HepG2 (cell line): ENCODE data around the gene CD180. TPM values are rescaled to one million over a fixed set of nuclear protein-coding genes. Genes with fewer than 3 reads are reported as not detected.

ENCODE experiments used
- ATAC-seq: fragments of 200-7000 bp; cut with Tn5 transposase; 3 replicates; pipeline ENCODE4 v1.9.1; 2020; ENCODE audit warnings: mild to moderate bottlenecking, moderate library complexity
- BruUV-seq: library from RNA; stranded (reverse); fragments of 400-500 nt; replicated peaks from 2 replicates; lab custom pipeline; 2021; lab: Mats Ljungman, UMichigan
- CTCF ChIA-PET: fragments of 300-600 bp; formaldehyde crosslinking; extraction: SDS; loops from one replicate; lab custom pipeline; 2021; ENCODE audit warnings: low total read pairs, inconsistent platforms, low intra/inter-chr PET ratio; lab: Yijun Ruan, JAX
- POLR2A ChIA-PET: fragments of 350-600 bp; sonication (Branson Sonifier 250); formaldehyde crosslinking; loops from one replicate; lab custom pipeline; 2020; ENCODE audit warnings: antibody characterized with exemption, inconsistent platforms; lab: Yijun Ruan, JAX
- DNase-seq: peaks from one replicate; pipeline ENCODE4 v3.0.0-alpha.2; 2015; ENCODE audit warnings: low spot score
- FAIRE-seq: peaks from 3 replicates; lab custom pipeline; 2011; peaks lifted over from hg19 to GRCh38; lab: Jason Lieb, UNC
- H2AFZ ChIP-seq: one replicate; pipeline ENCODE4 v1.6.1; 2011; ENCODE audit warnings: low read length, inconsistent platforms
- H3K27ac ChIP-seq: fragments of 300-600 bp; 3 replicates; pipeline ENCODE4 v1.8.0; 2011; ENCODE audit warnings: mixed run types, mild to moderate bottlenecking, mixed read lengths, low read length, inconsistent platforms; ENCODE audit not compliant: insufficient read depth; ENCODE audit errors: extremely low read length
- H3K27me3 ChIP-seq, 2 experiments: fragments of 200-600 bp in 1 of 2; 2 replicates in 1 of 2; 3 replicates in 1 of 2; pipeline versions ENCODE4 v1.6.0 to v1.8.0; 2011; ENCODE audit warnings: low read length in 2 of 2, mild to moderate bottlenecking in 2 of 2, moderate library complexity in 2 of 2, inconsistent platforms in 1 of 2; ENCODE audit not compliant: insufficient read depth in 2 of 2, control insufficient read depth in 1 of 2
- H3K36me3 ChIP-seq, 2 experiments: fragments of 200-600 bp in 1 of 2; replicated peaks in 1 of 2; 2 replicates in 1 of 2; 3 replicates in 1 of 2; pipeline versions ENCODE4 v1.5.1 to v1.8.0; 2011; ENCODE audit warnings: low read length in 2 of 2, inconsistent platforms in 1 of 2; ENCODE audit not compliant: insufficient read depth in 2 of 2, control insufficient read depth in 1 of 2
- H3K4me1 ChIP-seq: 2 replicates; pipeline ENCODE4 v1.5.1; 2012; ENCODE audit warnings: low read length, inconsistent platforms; ENCODE audit not compliant: insufficient read depth
- H3K4me2 ChIP-seq: 2 replicates; pipeline ENCODE4 v1.6.0; 2011; ENCODE audit warnings: low read depth, low read length, inconsistent platforms
- H3K4me3 ChIP-seq, 3 experiments: fragments of 200-600 bp in 1 of 3; sonication (generic), shearing (Covaris generic) in 1 of 3; replicated peaks in 1 of 3; 2 replicates each; pipeline ENCODE4 v1.5.1; 2011 to 2016; ENCODE audit warnings: low read length in 3 of 3, inconsistent platforms in 2 of 3, low read depth in 2 of 3, mild to moderate bottlenecking in 2 of 3, control low read depth in 1 of 3, mixed read lengths in 1 of 3; ENCODE audit not compliant: insufficient read depth in 1 of 3
- H3K79me2 ChIP-seq: one replicate; pipeline ENCODE4 v1.6.1; 2011; ENCODE audit warnings: low read length, inconsistent platforms; ENCODE audit not compliant: insufficient read depth
- H3K9ac ChIP-seq: 2 replicates; pipeline ENCODE4 v1.6.0; 2011; ENCODE audit warnings: mild to moderate bottlenecking, low read depth, low read length, inconsistent platforms; ENCODE audit not compliant: insufficient read depth
- H3K9me3 ChIP-seq: 2 replicates; pipeline ENCODE4 v1.5.1; 2012; ENCODE audit warnings: mild to moderate bottlenecking, low read length
- H4K20me1 ChIP-seq: 2 replicates; pipeline ENCODE4 v1.6.0; 2011; ENCODE audit warnings: inconsistent platforms, mild to moderate bottlenecking, low read length, moderate library complexity; ENCODE audit not compliant: insufficient read depth
- AHR ChIP-seq: IDR thresholded peaks from 2 replicates; pipeline ENCODE4 v1.6.1; 2018; ENCODE audit warnings: missing genetic modification reagents, missing compliant biosample characterization
- GABPA ChIP-seq, 2 experiments: IDR thresholded peaks; 2 replicates each; pipeline ENCODE4 v1.6.1; 2011 to 2016; ENCODE audit warnings: low read depth in 2 of 2, low read length in 1 of 2, missing biosample characterization in 1 of 2, missing genetic modification characterization in 1 of 2
- HHEX ChIP-seq: IDR thresholded peaks from 2 replicates; pipeline ENCODE4 v1.6.1; 2016; ENCODE audit warnings: control low read depth
- HMG20A ChIP-seq: IDR thresholded peaks from 2 replicates; pipeline ENCODE4 v1.6.1; 2016; ENCODE audit warnings: borderline replicate concordance
- HNRNPUL1 ChIP-seq: fragments of 200-400 bp; formaldehyde crosslinking; IDR thresholded peaks from 2 replicates; pipeline ENCODE4 v1.6.1; 2017; ENCODE audit warnings: low read depth, mild to moderate bottlenecking, low read length, moderate library complexity
- SMAD9 ChIP-seq: sonication (generic); formaldehyde crosslinking; IDR thresholded peaks from 2 replicates; pipeline ENCODE4 v1.5.1; 2020; ENCODE audit warnings: mild to moderate bottlenecking, missing genetic modification reagents
- SMARCC2 ChIP-seq: fragments of 450-650 bp; IDR thresholded peaks from 2 replicates; pipeline ENCODE4 v1.6.1; 2017; ENCODE audit warnings: antibody characterized with exemption, mild to moderate bottlenecking
- TOE1 ChIP-seq: sonication (generic); formaldehyde crosslinking; IDR thresholded peaks from 2 replicates; pipeline ENCODE4 v1.4.0; 2020; ENCODE audit warnings: mild to moderate bottlenecking, missing genetic modification reagents
- ZBTB3 ChIP-seq: sonication (generic); formaldehyde crosslinking; IDR thresholded peaks from 2 replicates; pipeline ENCODE4 v1.4.0; 2020; ENCODE audit warnings: low read depth, mild to moderate bottlenecking, moderate library complexity, missing genetic modification reagents, borderline replicate concordance
- ZNF234 ChIP-seq: sonication (generic); formaldehyde crosslinking; conservative IDR thresholded peaks from 2 replicates; pipeline ENCODE4 v1.5.1; 2020; ENCODE audit warnings: mild to moderate bottlenecking, missing genetic modification reagents
- WGBS: methylation state at CpG from one replicate; pipeline ENCODE4 v1.1.6; 2017; ENCODE audit warnings: low lambda C conversion rate; 5-methylcytosine and 5-hydroxymethylcytosine counted together
- in situ Hi-C: cut with HindIII; loops from 2 replicates; pipeline ENCODE4 v1.10.0; 2017; ENCODE audit warnings: low pct_unique_long_range_greater_than_20kb; ENCODE audit not compliant: extremely low pct_ligation_motif_present
- intact Hi-C: fragments of 100-400 bp; cut with micrococcal nuclease; formaldehyde crosslinking; loops from one replicate; pipeline ENCODE4 v1.10.0; 2022; ENCODE audit not compliant: unreplicated experiment
- polyA plus RNA-seq, 8 experiments: library from polyadenylated mRNA; depleted of rRNA in 3 of 8; stranded (reverse) in 7 of 8; unstranded in 1 of 8; fragments of >200 nt; fragmentation: Illumina TruSeq in 4 of 8; extraction: Trizol in 4 of 8; gene quantifications; 2 replicates each; pipeline versions ENCODE4 v1.2.1 to v1.2.3, GENCODE V29; 2011 to 2016; ENCODE audit warnings: low read depth in 4 of 8, missing spikeins in 1 of 8, mixed read lengths in 1 of 8; ENCODE audit not compliant: insufficient read depth in 1 of 8
- total RNA-seq, 5 experiments: library from RNA; depleted of rRNA; stranded (reverse); fragments of >200 nt; fragmentation: Illumina TruSeq; extraction: Trizol; gene quantifications; 2 replicates each; pipeline ENCODE4 v1.2.3, GENCODE V29; 2016; ENCODE audit warnings: low read depth in 1 of 5
- TF ChIP-seq, protein P1 (sequence below): IDR thresholded peaks from 2 replicates; pipeline ENCODE4 v1.6.1; 2016
- TF ChIP-seq, protein P2 (sequence below): sonication (generic); formaldehyde crosslinking; IDR thresholded peaks from 2 replicates; pipeline ENCODE4 v1.4.0; 2020; ENCODE audit warnings: missing genetic modification reagents, borderline replicate concordance
- TF ChIP-seq, protein P3 (sequence below): sonication (generic); formaldehyde crosslinking; conservative IDR thresholded peaks from 2 replicates; pipeline ENCODE4 v1.5.0; 2020; ENCODE audit warnings: missing genetic modification reagents
- TF ChIP-seq, protein P4 (sequence below): sonication (generic); formaldehyde crosslinking; IDR thresholded peaks from 2 replicates; pipeline ENCODE4 v1.8.1; 2022; ENCODE audit warnings: mild to moderate bottlenecking, missing genetic modification reagents
- TF ChIP-seq, protein P5 (sequence below): sonication (generic); formaldehyde crosslinking; IDR thresholded peaks from 2 replicates; pipeline ENCODE4 v1.4.0; 2020; ENCODE audit warnings: missing genetic modification reagents

CD180 gene
- total and polyA plus RNA-seq, 2 of the 13 experiments (the other 11 are each of a cell fraction or from before 2014, with no cell fraction given) = not detected

DNA sequence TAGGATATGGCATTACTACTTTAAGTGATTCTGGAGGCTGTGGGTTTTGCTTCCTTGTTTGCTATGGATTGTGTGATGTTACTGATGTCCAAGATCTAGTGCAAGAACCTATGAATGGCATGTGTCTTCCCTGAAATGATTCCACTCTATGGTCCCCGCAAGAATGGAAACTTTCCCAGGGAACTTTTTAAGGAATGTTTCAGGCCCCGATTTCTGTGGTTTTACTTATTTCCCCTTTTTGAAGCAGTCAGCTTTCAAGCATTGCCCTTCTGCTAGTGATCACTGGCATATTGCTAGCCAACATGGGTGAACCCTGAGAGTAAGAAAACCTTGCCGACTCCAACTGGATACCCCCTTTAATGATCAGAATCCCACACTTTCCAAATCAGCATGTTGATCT is 26.6 kb upstream of the CD180 start:
- H4K20me1 ChIP-seq = no peaks in the 10 kb centered on the region
- H3K4me2 ChIP-seq = no peak overlapping the region
- H3K27ac ChIP-seq = no peak overlapping the region
- no peak overlapping the region for H2AFZ ChIP-seq
- WGBS = 56% methylated on average over 3 of the region's 3 CpGs
- POLR2A ChIA-PET = interaction anchor here (0.6 kb wide), 1 partner anchor 383 kb away, joined by 8 read pairs; no protein-coding TSS in a partner anchor
- FAIRE-seq = no peak
- BruUV-seq = no TSS peak
- H3K36me3 ChIP-seq = no peaks in the 10 kb centered on the region
- no peak for DNase-seq
- H3K4me1 ChIP-seq = peaks cover 12% of the 10 kb centered on the region
- ATAC-seq = no peak
- H3K27me3 ChIP-seq = no peaks in the 10 kb centered on the region; a peak in 1 of 5 replicates
- H3K79me2 ChIP-seq = no peaks in the 10 kb centered on the region
- no peaks in the 10 kb centered on the region for H3K9me3 ChIP-seq
- H3K4me3 ChIP-seq = no peak overlapping the region
- intact Hi-C loops (no loop called here), in situ Hi-C loops (no loop called here)
- CTCF ChIA-PET = no interaction called here
- H3K9ac ChIP-seq = no peak overlapping the region
- TF ChIP-seq, protein P1, sequence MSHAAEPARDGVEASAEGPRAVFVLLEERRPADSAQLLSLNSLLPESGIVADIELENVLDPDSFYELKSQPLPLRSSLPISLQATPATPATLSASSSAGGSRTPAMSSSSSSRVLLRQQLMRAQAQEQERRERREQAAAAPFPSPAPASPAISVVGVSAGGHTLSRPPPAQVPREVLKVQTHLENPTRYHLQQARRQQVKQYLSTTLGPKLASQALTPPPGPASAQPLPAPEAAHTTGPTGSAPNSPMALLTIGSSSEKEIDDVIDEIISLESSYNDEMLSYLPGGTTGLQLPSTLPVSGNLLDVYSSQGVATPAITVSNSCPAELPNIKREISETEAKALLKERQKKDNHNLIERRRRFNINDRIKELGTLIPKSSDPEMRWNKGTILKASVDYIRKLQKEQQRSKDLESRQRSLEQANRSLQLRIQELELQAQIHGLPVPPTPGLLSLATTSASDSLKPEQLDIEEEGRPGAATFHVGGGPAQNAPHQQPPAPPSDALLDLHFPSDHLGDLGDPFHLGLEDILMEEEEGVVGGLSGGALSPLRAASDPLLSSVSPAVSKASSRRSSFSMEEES (CRISPR knock-in tag) = no peak
- TF ChIP-seq TOE1 (no peak), ZNF234 (CRISPR knock-in tag) (no peak), HHEX (CRISPR knock-in tag) (no peak), AHR (CRISPR knock-in tag) (no peak), ZBTB3 (CRISPR knock-in tag) (no peak), HNRNPUL1 (no peak), GABPA (IDR thresholded peaks at IDR 0.05; ENCODE audit: low read depth, low read length) (no peak), GABPA (CRISPR knock-in tag; IDR thresholded peaks at IDR 0.05; ENCODE audit: low read depth) (no peak), HMG20A (CRISPR knock-in tag) (no peak), SMARCC2 (no peak), SMAD9 (CRISPR knock-in tag) (no peak)
- TF ChIP-seq, protein P2, sequence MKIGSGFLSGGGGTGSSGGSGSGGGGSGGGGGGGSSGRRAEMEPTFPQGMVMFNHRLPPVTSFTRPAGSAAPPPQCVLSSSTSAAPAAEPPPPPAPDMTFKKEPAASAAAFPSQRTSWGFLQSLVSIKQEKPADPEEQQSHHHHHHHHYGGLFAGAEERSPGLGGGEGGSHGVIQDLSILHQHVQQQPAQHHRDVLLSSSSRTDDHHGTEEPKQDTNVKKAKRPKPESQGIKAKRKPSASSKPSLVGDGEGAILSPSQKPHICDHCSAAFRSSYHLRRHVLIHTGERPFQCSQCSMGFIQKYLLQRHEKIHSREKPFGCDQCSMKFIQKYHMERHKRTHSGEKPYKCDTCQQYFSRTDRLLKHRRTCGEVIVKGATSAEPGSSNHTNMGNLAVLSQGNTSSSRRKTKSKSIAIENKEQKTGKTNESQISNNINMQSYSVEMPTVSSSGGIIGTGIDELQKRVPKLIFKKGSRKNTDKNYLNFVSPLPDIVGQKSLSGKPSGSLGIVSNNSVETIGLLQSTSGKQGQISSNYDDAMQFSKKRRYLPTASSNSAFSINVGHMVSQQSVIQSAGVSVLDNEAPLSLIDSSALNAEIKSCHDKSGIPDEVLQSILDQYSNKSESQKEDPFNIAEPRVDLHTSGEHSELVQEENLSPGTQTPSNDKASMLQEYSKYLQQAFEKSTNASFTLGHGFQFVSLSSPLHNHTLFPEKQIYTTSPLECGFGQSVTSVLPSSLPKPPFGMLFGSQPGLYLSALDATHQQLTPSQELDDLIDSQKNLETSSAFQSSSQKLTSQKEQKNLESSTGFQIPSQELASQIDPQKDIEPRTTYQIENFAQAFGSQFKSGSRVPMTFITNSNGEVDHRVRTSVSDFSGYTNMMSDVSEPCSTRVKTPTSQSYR (CRISPR knock-in tag) = no peak
- TF ChIP-seq, protein P3, sequence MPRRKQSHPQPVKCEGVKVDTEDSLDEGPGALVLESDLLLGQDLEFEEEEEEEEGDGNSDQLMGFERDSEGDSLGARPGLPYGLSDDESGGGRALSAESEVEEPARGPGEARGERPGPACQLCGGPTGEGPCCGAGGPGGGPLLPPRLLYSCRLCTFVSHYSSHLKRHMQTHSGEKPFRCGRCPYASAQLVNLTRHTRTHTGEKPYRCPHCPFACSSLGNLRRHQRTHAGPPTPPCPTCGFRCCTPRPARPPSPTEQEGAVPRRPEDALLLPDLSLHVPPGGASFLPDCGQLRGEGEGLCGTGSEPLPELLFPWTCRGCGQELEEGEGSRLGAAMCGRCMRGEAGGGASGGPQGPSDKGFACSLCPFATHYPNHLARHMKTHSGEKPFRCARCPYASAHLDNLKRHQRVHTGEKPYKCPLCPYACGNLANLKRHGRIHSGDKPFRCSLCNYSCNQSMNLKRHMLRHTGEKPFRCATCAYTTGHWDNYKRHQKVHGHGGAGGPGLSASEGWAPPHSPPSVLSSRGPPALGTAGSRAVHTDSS (CRISPR knock-in tag) = no peak
- TF ChIP-seq, protein P4, sequence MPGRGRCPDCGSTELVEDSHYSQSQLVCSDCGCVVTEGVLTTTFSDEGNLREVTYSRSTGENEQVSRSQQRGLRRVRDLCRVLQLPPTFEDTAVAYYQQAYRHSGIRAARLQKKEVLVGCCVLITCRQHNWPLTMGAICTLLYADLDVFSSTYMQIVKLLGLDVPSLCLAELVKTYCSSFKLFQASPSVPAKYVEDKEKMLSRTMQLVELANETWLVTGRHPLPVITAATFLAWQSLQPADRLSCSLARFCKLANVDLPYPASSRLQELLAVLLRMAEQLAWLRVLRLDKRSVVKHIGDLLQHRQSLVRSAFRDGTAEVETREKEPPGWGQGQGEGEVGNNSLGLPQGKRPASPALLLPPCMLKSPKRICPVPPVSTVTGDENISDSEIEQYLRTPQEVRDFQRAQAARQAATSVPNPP (CRISPR knock-in tag) = no peak
- TF ChIP-seq, protein P5, sequence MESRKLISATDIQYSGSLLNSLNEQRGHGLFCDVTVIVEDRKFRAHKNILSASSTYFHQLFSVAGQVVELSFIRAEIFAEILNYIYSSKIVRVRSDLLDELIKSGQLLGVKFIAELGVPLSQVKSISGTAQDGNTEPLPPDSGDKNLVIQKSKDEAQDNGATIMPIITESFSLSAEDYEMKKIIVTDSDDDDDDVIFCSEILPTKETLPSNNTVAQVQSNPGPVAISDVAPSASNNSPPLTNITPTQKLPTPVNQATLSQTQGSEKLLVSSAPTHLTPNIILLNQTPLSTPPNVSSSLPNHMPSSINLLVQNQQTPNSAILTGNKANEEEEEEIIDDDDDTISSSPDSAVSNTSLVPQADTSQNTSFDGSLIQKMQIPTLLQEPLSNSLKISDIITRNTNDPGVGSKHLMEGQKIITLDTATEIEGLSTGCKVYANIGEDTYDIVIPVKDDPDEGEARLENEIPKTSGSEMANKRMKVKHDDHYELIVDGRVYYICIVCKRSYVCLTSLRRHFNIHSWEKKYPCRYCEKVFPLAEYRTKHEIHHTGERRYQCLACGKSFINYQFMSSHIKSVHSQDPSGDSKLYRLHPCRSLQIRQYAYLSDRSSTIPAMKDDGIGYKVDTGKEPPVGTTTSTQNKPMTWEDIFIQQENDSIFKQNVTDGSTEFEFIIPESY = no peak
